ENCODE measurements around the gene DSG1. TPM values are rescaled to one million over a fixed set of nuclear protein-coding genes. Genes with fewer than 3 reads are reported as not detected.

The DSG1 gene
- total RNA-seq, 4 donors from 2014 or later = 1.8 to 60.2 (median 19.4) TPM

DNA sequence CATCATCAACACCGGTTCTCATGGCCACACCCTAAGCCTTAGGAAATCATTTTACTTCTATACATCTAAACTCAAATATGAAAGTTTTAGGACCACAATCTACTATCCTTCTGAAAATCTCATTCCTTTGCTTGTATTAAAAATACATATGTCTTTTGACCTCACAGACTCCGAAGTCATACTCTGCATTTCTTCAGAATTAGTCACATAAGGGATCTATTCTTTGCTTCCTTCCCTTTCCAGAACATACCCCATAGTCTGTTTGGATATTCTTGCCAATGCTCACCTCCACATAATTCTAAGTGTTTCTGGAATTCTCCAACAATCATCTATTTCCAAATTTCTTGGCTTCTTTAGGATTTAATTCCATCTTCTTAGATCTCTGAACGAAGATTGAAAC, 14.2 kb upstream of the DSG1 start:
- TF ChIP-seq, protein P1, sequence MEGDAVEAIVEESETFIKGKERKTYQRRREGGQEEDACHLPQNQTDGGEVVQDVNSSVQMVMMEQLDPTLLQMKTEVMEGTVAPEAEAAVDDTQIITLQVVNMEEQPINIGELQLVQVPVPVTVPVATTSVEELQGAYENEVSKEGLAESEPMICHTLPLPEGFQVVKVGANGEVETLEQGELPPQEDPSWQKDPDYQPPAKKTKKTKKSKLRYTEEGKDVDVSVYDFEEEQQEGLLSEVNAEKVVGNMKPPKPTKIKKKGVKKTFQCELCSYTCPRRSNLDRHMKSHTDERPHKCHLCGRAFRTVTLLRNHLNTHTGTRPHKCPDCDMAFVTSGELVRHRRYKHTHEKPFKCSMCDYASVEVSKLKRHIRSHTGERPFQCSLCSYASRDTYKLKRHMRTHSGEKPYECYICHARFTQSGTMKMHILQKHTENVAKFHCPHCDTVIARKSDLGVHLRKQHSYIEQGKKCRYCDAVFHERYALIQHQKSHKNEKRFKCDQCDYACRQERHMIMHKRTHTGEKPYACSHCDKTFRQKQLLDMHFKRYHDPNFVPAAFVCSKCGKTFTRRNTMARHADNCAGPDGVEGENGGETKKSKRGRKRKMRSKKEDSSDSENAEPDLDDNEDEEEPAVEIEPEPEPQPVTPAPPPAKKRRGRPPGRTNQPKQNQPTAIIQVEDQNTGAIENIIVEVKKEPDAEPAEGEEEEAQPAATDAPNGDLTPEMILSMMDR (IDR thresholded peaks at IDR 0.05) = no peak
- no peak for TF ChIP-seq POLR2A (IDR thresholded peaks at IDR 0.05)
- Histone ChIP-seq H3K27ac (peak overlapping the region in 3 of 4 donors; percentile 48 to 70 (median 51)), H3K4me3 (no peak overlapping the region), H3K9me3 (no peaks in the 10 kb centered on the region), H3K36me3 (no peaks in the 10 kb centered on the region), H3K4me1 (peaks cover 0 to 29% (median 0%) of the 10 kb centered on the region in 3 donors), H3K27me3 (no peaks in the 10 kb centered on the region)
- no peak for DNase-seq
- WGBS, 2 donors = 65 to 68% methylated on average over 3 of the region's 3 CpGs
- intact Hi-C loops (cut with DNase I) = no loop called here

DNA sequence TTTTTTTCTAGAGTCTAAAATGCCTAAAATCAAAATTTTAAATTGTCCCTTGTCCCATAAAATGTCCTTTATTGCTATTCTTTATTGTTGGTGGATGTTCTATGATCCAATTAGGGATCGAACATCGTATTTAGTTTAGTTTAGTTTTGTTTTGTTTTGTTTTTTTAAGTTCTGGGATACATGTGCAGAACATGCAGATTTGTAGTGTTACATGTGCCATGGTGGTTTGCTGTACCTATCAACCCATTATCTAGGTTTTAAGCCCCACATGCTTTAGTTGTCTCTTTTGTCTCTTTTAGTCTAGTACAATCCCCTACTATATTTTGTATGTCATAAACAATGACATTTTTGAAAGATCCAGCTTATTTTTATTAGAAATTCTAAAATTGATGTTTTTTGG, 8.8 kb upstream of the DSG1 start:
- intact Hi-C loops (cut with DNase I) = no loop called here
- Histone ChIP-seq H3K36me3 (no peaks in the 10 kb centered on the region), H3K4me1 (no peaks in the 10 kb centered on the region), H3K27me3 (no peaks in the 10 kb centered on the region), H3K9me3 (no peaks in the 10 kb centered on the region), H3K4me3 (no peak overlapping the region), H3K27ac (no peak overlapping the region)
- no peak for TF ChIP-seq POLR2A (IDR thresholded peaks at IDR 0.05)
- DNase-seq = no peak
- 94 to 95% methylated on average over 2 of the region's 2 CpGs for WGBS, 2 donors

DNA sequence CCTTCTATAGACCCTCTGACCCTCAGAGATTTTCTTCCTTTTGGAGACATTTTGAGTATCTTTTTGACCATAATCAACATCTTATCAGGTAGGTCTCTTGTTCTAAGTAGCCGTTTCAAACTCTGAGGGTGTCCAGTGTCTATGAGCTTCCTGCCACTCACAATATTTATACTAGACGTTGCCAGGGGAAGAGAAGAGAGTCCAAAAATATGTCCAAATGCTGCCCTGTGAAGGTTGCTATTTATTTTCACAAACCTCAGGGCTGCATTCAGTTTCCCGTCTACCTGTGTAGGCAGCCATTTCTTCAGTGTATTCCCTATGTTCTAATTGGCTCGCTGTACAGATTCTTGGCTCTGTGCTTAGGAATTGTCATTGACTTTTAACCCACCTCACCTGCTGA, 986 bp upstream of the DSG1 start:
- no peak overlapping the region for H3K27ac ChIP-seq
- intact Hi-C loops (cut with DNase I) = no loop called here
- no peaks in the 10 kb centered on the region for H3K9me3 ChIP-seq
- WGBS, 2 donors = 67 to 68% methylated on average over 4 of the region's 4 CpGs
- no peaks in the 10 kb centered on the region for H3K36me3 ChIP-seq
- no peak for TF ChIP-seq POLR2A (IDR thresholded peaks at IDR 0.05)
- TF ChIP-seq, protein P1 (IDR thresholded peaks at IDR 0.05) = no peak
- H3K27me3 ChIP-seq = no peaks in the 10 kb centered on the region
- no peak for DNase-seq
- no peak overlapping the region for H3K4me3 ChIP-seq
- H3K4me1 ChIP-seq = peaks cover 0 to 22% (median 0%) of the 10 kb centered on the region in 3 donors

DNA sequence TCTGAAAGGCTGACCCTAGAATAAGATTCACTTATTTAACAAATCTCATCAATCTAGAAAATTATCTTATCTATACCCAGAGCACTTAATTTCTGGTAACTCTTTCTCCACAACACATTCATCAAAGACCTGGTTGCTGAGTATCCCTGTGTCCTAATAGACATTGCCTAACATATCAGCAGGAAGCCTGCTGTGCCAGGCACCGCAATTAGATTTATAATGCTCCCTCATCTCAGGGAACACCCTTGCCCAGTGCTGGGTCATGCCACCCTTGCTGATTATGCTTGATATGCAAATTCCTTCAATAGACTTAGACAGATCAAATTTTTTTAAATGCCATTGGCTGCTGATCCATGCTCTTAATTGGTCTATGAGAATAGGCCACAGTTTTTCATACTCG, 3.8 kb downstream of the DSG1 start:
- Histone ChIP-seq H3K36me3 (no peaks in the 10 kb centered on the region), H3K4me1 (peaks cover 0 to 29% (median 0%) of the 10 kb centered on the region in 3 donors), H3K4me3 (no peak overlapping the region), H3K27ac (no peak overlapping the region), H3K27me3 (no peaks in the 10 kb centered on the region), H3K9me3 (no peaks in the 10 kb centered on the region)
- no peak for TF ChIP-seq POLR2A (IDR thresholded peaks at IDR 0.05)
- TF ChIP-seq, protein P1 (IDR thresholded peaks at IDR 0.05) = no peak
- intact Hi-C loops (cut with DNase I) = no loop called here
- DNase-seq = no peak
- 39 to 60% methylated on average over 2 of the region's 2 CpGs for WGBS, 2 donors

DNA sequence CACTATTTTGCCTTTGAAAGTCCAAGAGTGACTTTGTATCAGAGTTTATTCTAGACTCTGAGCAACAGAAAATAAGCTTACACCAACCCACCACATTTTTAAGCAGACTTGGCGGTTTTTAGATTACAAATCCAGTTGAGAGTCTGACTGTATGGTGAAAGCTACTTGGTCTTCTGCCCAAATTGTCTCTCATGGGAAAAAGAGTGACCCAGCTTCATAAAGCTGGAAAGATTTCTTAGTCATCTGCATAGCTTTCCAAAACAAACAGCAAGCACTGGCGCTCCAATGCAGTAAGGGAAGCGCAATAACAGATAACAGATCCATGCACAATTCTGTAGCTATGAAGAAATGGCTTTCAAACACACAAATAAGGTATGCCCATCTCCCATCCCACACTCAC, 7.1 kb downstream of the DSG1 start:
- DNase-seq = no peak
- no peak overlapping the region for H3K4me3 ChIP-seq
- H3K27me3 ChIP-seq = no peaks in the 10 kb centered on the region
- peaks cover 0 to 8% (median 0%) of the 10 kb centered on the region in 3 donors for H3K4me1 ChIP-seq
- 21 to 50% methylated on average over 3 of the region's 3 CpGs for WGBS, 2 donors
- no peaks in the 10 kb centered on the region for H3K36me3 ChIP-seq
- TF ChIP-seq, protein P1 (IDR thresholded peaks at IDR 0.05) = no peak
- TF ChIP-seq POLR2A (IDR thresholded peaks at IDR 0.05) = no peak
- intact Hi-C loops (cut with DNase I) = no loop called here
- no peaks in the 10 kb centered on the region for H3K9me3 ChIP-seq
- no peak overlapping the region for H3K27ac ChIP-seq

All from esophagus squamous epithelium (tissue), 5 donors.